B cell (primary cell): ENCODE data around the gene MEG3.

Experiments used
- CTCF ChIP-seq: fragments of 200-600 bp; IDR thresholded peaks from one replicate; pipeline ENCODE4 v1.8.0; 2022; ENCODE audit warnings: antibody characterized with exemption, mild to moderate bottlenecking
- EZH2 ChIP-seq: IDR thresholded peaks from 2 replicates; pipeline ENCODE4 v1.6.1; 2012; ENCODE audit warnings: borderline replicate concordance, low read depth, mild to moderate bottlenecking, moderate library complexity, low read length; ENCODE audit not compliant: insufficient read depth, poor library complexity, severe bottlenecking

- TF ChIP-seq EZH2 (no peak), CTCF (no peak)
Measured at GRCh38 chr14:100836311-100836805, 10.4 kb downstream of the MEG3 start.
